Loucy (cell line): ENCODE results near the gene APBB2.

Experiments
- H2AFZ ChIP-seq: fragments of 200-600 bp; sonication (generic); 2 replicates; pipeline ENCODE4 v1.6.0; 2016; ENCODE audit warnings: antibody characterized with exemption, mild to moderate bottlenecking, low read length, moderate library complexity
- H3F3A ChIP-seq: fragments of 200-600 bp; 2 replicates; pipeline ENCODE4 v1.6.0; 2016; ENCODE audit warnings: antibody characterized with exemption, low read depth, mild to moderate bottlenecking
- H3K27me3 ChIP-seq: fragments of 200-600 bp; sonication (generic); 2 replicates; pipeline ENCODE4 v1.6.1; 2014; ENCODE audit warnings: low read length, mild to moderate bottlenecking; ENCODE audit not compliant: insufficient read depth, poor library complexity, severe bottlenecking
- H3K36me3 ChIP-seq: fragments of 200-600 bp; sonication (generic); 2 replicates; pipeline ENCODE4 v1.6.1; 2016; ENCODE audit warnings: low read length; ENCODE audit not compliant: insufficient read depth
- H3K4me1 ChIP-seq: fragments of 200-600 bp; sonication (generic); 2 replicates; pipeline ENCODE4 v1.5.1; 2014; ENCODE audit warnings: low read length, mild to moderate bottlenecking; ENCODE audit not compliant: insufficient read depth, poor library complexity, severe bottlenecking
- H3K4me2 ChIP-seq: fragments of 200-600 bp; sonication (generic); 2 replicates; pipeline ENCODE4 v1.6.0; 2014; ENCODE audit warnings: antibody characterized with exemption, low read length, low read depth, mild to moderate bottlenecking; ENCODE audit not compliant: poor library complexity, severe bottlenecking
- H3K4me3 ChIP-seq: fragments of 200-600 bp; sonication (generic); 2 replicates; pipeline ENCODE4 v1.5.1; 2014; ENCODE audit warnings: low read length, mild to moderate bottlenecking, mixed read lengths; ENCODE audit not compliant: poor library complexity, severe bottlenecking
- H3K79me2 ChIP-seq: fragments of 200-600 bp; sonication (generic); 2 replicates; pipeline ENCODE4 v1.6.1; 2014; ENCODE audit warnings: low read length; ENCODE audit not compliant: insufficient read depth
- H3K9ac ChIP-seq: fragments of 200-600 bp; sonication (generic); 2 replicates; pipeline ENCODE4 v1.6.0; 2014; ENCODE audit warnings: mild to moderate bottlenecking, low read depth, low read length, moderate library complexity; ENCODE audit not compliant: poor library complexity, severe bottlenecking
- H3K9me2 ChIP-seq: fragments of 200-600 bp; sonication (generic); replicated peaks from 2 replicates; pipeline ENCODE4 v1.6.1; 2016; ENCODE audit warnings: low read depth, low read length, mixed read lengths
- H3K9me3 ChIP-seq: fragments of 200-600 bp; sonication (generic); 2 replicates; pipeline ENCODE4 v1.6.1; 2014; ENCODE audit warnings: mild to moderate bottlenecking, antibody characterized with exemption, low read length, low read depth; ENCODE audit not compliant: insufficient read depth
- H4K20me1 ChIP-seq: fragments of 200-600 bp; sonication (generic); 2 replicates; pipeline ENCODE4 v1.6.0; 2014; ENCODE audit warnings: antibody characterized with exemption, low read length, mild to moderate bottlenecking; ENCODE audit not compliant: insufficient read depth, poor library complexity, severe bottlenecking
- CTCF ChIP-seq: fragments of 200-600 bp; sonication (generic); conservative IDR thresholded peaks from 2 replicates; pipeline ENCODE4 v1.5.1; 2014; ENCODE audit warnings: mild to moderate bottlenecking, antibody characterized with exemption, low read length
- EZH2phosphoT487 ChIP-seq: fragments of 200-600 bp; IDR thresholded peaks from 2 replicates; pipeline ENCODE4 v1.6.1; 2018; ENCODE audit warnings: antibody characterized with exemption, mild to moderate bottlenecking, moderate library complexity, borderline replicate concordance

APBB2 gene

GRCh38 chr4:40788331-40788730 lies 426.0 kb downstream of the APBB2 start:
- no peak for TF ChIP-seq EZH2phosphoT487
- TF ChIP-seq CTCF, result no peak
- H3K27me3 ChIP-seq, result no peaks in the 10 kb centered on the region
- H4K20me1 ChIP-seq, result no peaks in the 10 kb centered on the region
- no peak overlapping the region for H3K9ac ChIP-seq
- H3K9me3 ChIP-seq, result no peaks in the 10 kb centered on the region
- no peak overlapping the region for H3K4me2 ChIP-seq
- no peaks in the 10 kb centered on the region for H3F3A ChIP-seq
- H3K9me2 ChIP-seq, result no peaks in the 10 kb centered on the region
- no peak overlapping the region for H3K4me3 ChIP-seq
- peak overlapping the region; percentile 55 for H2AFZ ChIP-seq
- no peaks in the 10 kb centered on the region for H3K4me1 ChIP-seq
- no peaks in the 10 kb centered on the region for H3K79me2 ChIP-seq
- H3K36me3 ChIP-seq, result no peaks in the 10 kb centered on the region

DNA sequence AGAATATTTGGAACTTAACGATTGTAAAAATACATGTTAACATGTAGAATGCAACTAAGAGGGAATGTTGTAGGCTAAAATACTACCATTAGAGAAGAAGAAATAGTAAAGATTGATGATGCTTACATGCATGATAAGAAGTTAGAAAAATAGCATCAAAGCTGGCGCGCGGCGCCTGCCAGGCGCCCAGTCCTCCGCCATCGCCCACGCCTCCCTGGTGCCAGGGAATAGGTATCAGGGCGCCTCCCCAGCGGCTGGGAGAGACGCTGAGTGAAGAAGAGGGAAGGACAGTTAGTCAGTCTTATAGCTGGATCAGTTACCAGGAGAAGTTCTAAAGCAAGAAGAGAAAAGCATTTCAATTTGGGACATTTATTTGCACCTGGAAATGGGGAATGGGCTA lies 428.6 kb downstream of the APBB2 start:
- H2AFZ ChIP-seq, result no peak overlapping the region
- no peak for TF ChIP-seq CTCF
- no peak for TF ChIP-seq EZH2phosphoT487
- no peaks in the 10 kb centered on the region for H3K4me1 ChIP-seq
- no peak overlapping the region for H3K9ac ChIP-seq
- H3K27me3 ChIP-seq, result no peaks in the 10 kb centered on the region
- H3K79me2 ChIP-seq, result no peaks in the 10 kb centered on the region
- H3K9me3 ChIP-seq, result no peaks in the 10 kb centered on the region
- H3K9me2 ChIP-seq, result no peaks in the 10 kb centered on the region
- H4K20me1 ChIP-seq, result no peaks in the 10 kb centered on the region
- H3K36me3 ChIP-seq, result no peaks in the 10 kb centered on the region
- no peak overlapping the region for H3K4me3 ChIP-seq
- no peak overlapping the region for H3K4me2 ChIP-seq
- H3F3A ChIP-seq, result no peaks in the 10 kb centered on the region

- H3K36me3 ChIP-seq, result no peaks in the 10 kb centered on the region
- no peaks in the 10 kb centered on the region for H3K4me1 ChIP-seq
- no peak for TF ChIP-seq EZH2phosphoT487
- no peak for TF ChIP-seq CTCF
- H3K9me2 ChIP-seq, result no peaks in the 10 kb centered on the region
- H3F3A ChIP-seq, result no peaks in the 10 kb centered on the region
- no peaks in the 10 kb centered on the region for H3K9me3 ChIP-seq
- H3K4me2 ChIP-seq, result no peak overlapping the region
- no peaks in the 10 kb centered on the region for H3K79me2 ChIP-seq
- no peaks in the 10 kb centered on the region for H4K20me1 ChIP-seq
- no peak overlapping the region for H3K9ac ChIP-seq
- H3K4me3 ChIP-seq, result no peak overlapping the region
- no peak overlapping the region for H2AFZ ChIP-seq
- H3K27me3 ChIP-seq, result no peaks in the 10 kb centered on the region
Measured at GRCh38 chr4:40782876-40783275, 431.5 kb downstream of the APBB2 start.
